ENCODE results near the gene TOE1. TPM values are rescaled to one million over a fixed set of nuclear protein-coding genes. Genes with fewer than 3 reads are reported as not detected.

TOE1 gene
- total RNA-seq, 4 donors from 2014 or later: 5.5 to 8.5 (median 8.5) TPM

GRCh38 chr1:45345014-45345413 lies 5.0 kb downstream of the TOE1 start:
- TF ChIP-seq POLR2AphosphoS5 (IDR thresholded peaks at IDR 0.05): no peak
- no peak for TF ChIP-seq CTCF (IDR thresholded peaks at IDR 0.05)
- TF ChIP-seq EP300 (IDR thresholded peaks at IDR 0.05): no peak
- no peak for TF ChIP-seq POLR2A (IDR thresholded peaks at IDR 0.05)
- DNase-seq (ENCODE audit: low spot score in 2 of 2): no peak
- Histone ChIP-seq H3K27me3 (no peaks in the 10 kb centered on the region), H3K27ac (no peak overlapping the region), H3K4me3 (no peak overlapping the region), H3K4me1 (peaks cover 36% of the 10 kb centered on the region), H3K9me3 (no peaks in the 10 kb centered on the region), H3K36me3 (peaks cover 47% of the 10 kb centered on the region)
- WGBS: 81% methylated on average over 13 of the region's 13 CpGs

- Histone ChIP-seq H3K9me3 (no peaks in the 10 kb centered on the region), H3K27ac (no peak overlapping the region), H3K4me3 (no peak overlapping the region), H3K27me3 (no peaks in the 10 kb centered on the region), H3K4me1 (peaks cover 25% of the 10 kb centered on the region), H3K36me3 (peaks cover 49% of the 10 kb centered on the region)
- no peak for DNase-seq (ENCODE audit: low spot score in 2 of 2)
- 81% methylated on average over 2 of the region's 2 CpGs for WGBS
- TF ChIP-seq POLR2AphosphoS5 (IDR thresholded peaks at IDR 0.05) (no peak), POLR2A (IDR thresholded peaks at IDR 0.05) (no peak), CTCF (IDR thresholded peaks at IDR 0.05) (no peak), EP300 (IDR thresholded peaks at IDR 0.05) (no peak)
Measured at GRCh38 chr1:45346473-45346872, 6.5 kb downstream of the TOE1 start.

- H3K36me3 ChIP-seq: peaks cover 41% of the 10 kb centered on the region
- no peaks in the 10 kb centered on the region for H3K27me3 ChIP-seq
- H3K9me3 ChIP-seq: no peaks in the 10 kb centered on the region
- TF ChIP-seq CTCF (IDR thresholded peaks at IDR 0.05) (no peak), POLR2A (IDR thresholded peaks at IDR 0.05) (no peak), EP300 (IDR thresholded peaks at IDR 0.05) (no peak), POLR2AphosphoS5 (IDR thresholded peaks at IDR 0.05) (no peak)
- H3K4me3 ChIP-seq: no peak overlapping the region
- no peak for DNase-seq (ENCODE audit: low spot score in 2 of 2)
- WGBS: 100% methylated on average over 2 of the region's 2 CpGs
- peaks cover 20% of the 10 kb centered on the region for H3K4me1 ChIP-seq
- peak overlapping the region; percentile 66 for H3K27ac ChIP-seq
Measured at GRCh38 chr1:45348020-45348419, 8.1 kb downstream of the TOE1 start.

GRCh38 chr1:45348609-45348965 lies 8.6 kb downstream of the TOE1 start:
- TF ChIP-seq POLR2AphosphoS5 (IDR thresholded peaks at IDR 0.05) (no peak), CTCF (IDR thresholded peaks at IDR 0.05) (no peak), POLR2A (IDR thresholded peaks at IDR 0.05) (no peak)
- H3K4me3 ChIP-seq: no peak overlapping the region
- WGBS: 55% methylated on average over 1 of the region's 1 CpG
- H3K4me1 ChIP-seq: peaks cover 20% of the 10 kb centered on the region
- H3K27ac ChIP-seq: peak overlapping the region; percentile 66
- H3K36me3 ChIP-seq: peaks cover 41% of the 10 kb centered on the region
- H3K9me3 ChIP-seq: no peaks in the 10 kb centered on the region
- no peaks in the 10 kb centered on the region for H3K27me3 ChIP-seq
- DNase-seq (ENCODE audit: low spot score in 2 of 2): no peak

- DNase-seq (ENCODE audit: low spot score in 2 of 2): no peak
- no peaks in the 10 kb centered on the region for H3K27me3 ChIP-seq
- H3K9me3 ChIP-seq: no peaks in the 10 kb centered on the region
- no peak overlapping the region for H3K4me3 ChIP-seq
- H3K36me3 ChIP-seq: peaks cover 37% of the 10 kb centered on the region
- TF ChIP-seq POLR2A (IDR thresholded peaks at IDR 0.05): no peak
- no peak for TF ChIP-seq EP300 (IDR thresholded peaks at IDR 0.05)
- no peak for TF ChIP-seq POLR2AphosphoS5 (IDR thresholded peaks at IDR 0.05)
- TF ChIP-seq CTCF (IDR thresholded peaks at IDR 0.05): no peak
- peak overlapping the region; percentile 66 for H3K27ac ChIP-seq
- WGBS: 47% methylated on average over 2 of the region's 3 CpGs
- peaks cover 20% of the 10 kb centered on the region for H3K4me1 ChIP-seq
Measured at GRCh38 chr1:45348966-45349677, 9.2 kb downstream of the TOE1 start.
